ENCODE measurements around the gene C6orf120.

Gene C6orf120

DNA sequence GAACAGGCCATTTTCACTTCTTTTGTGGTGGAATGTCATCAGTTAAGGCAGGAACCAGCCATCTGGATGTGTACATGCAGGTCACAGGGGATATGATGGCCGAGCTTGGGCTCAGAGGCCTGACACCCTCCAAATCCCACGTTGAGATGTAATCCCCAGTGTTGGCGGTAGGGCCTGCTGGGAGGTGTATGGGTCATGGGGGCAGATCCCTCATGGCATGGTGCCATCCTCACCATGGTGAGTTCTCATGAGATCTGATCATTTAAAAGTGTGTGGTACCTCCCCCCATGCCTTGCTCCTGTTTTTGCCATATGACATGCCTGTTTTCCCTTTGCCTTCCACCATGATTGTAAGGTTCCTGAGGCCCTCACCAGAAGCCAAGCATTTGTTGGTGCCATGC lies 26.9 kb upstream of the C6orf120 start:
- no peak for DNase-seq (ENCODE audit: extremely low spot score)
- TF ChIP-seq, protein P1, sequence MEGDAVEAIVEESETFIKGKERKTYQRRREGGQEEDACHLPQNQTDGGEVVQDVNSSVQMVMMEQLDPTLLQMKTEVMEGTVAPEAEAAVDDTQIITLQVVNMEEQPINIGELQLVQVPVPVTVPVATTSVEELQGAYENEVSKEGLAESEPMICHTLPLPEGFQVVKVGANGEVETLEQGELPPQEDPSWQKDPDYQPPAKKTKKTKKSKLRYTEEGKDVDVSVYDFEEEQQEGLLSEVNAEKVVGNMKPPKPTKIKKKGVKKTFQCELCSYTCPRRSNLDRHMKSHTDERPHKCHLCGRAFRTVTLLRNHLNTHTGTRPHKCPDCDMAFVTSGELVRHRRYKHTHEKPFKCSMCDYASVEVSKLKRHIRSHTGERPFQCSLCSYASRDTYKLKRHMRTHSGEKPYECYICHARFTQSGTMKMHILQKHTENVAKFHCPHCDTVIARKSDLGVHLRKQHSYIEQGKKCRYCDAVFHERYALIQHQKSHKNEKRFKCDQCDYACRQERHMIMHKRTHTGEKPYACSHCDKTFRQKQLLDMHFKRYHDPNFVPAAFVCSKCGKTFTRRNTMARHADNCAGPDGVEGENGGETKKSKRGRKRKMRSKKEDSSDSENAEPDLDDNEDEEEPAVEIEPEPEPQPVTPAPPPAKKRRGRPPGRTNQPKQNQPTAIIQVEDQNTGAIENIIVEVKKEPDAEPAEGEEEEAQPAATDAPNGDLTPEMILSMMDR (IDR thresholded peaks at IDR 0.05; ENCODE audit: control extremely low read depth, extremely low read depth, low read depth, missing control alignments): no peak
- ChIA-PET POLR2A (no interaction called here), CTCF (interaction anchor here (1.3 kb wide), 1 partner anchor 14 kb away, joined by 3 read pairs; no protein-coding TSS in a partner anchor)

DNA sequence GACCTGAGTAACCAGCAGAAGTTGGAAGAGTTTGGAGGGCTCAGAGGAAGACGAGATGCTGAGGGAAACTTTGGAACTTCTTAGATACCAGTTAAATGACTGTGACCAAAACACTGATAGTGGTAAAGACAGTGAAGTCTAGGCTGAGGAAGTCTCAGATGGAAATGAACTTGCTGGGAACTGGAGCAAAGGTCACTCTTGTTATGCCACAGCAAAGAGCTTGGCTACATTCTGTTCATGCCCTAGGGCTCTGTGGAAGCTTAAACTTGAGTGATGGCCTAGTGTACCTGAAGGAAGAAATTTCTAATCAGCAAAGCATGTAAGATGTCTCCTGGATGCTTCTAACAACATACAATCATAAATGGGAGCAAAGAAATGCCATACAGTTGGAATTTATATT lies 24.8 kb upstream of the C6orf120 start:
- TF ChIP-seq, protein P1 (IDR thresholded peaks at IDR 0.05; ENCODE audit: control extremely low read depth, extremely low read depth, low read depth, missing control alignments): no peak
- ChIA-PET POLR2A (no interaction called here), CTCF (interaction anchor here (1.3 kb wide), 1 partner anchor 41 kb away, joined by 3 read pairs; no protein-coding TSS in a partner anchor)
- no peak for DNase-seq (ENCODE audit: extremely low spot score)

DNA sequence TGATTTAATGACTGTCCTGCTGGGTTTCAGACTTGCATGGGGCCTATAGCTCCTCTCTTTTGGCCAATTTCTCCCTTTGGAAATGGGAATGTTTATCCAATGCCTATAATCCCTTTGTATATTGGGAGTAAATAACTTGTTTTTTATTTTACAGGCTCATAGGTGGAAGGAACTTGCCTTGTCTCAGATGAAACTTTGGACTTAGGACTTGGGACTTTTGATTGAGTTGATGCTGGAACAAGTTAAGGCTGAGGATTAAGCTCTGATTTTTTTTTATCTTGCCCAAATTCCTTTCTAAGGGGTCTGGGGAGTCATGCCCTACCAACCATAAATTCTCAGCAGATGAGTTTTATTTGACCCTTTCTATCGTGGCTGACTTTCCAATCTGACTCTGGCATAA lies 23.6 kb upstream of the C6orf120 start:
- CTCF ChIA-PET: interaction anchor here (0.9 to 1.3 kb wide), 2 partner anchors 14 to 42 kb away, joined by 3 read pairs; no protein-coding TSS in a partner anchor
- POLR2A ChIA-PET: interaction anchor here (0.8 kb wide), 1 partner anchor 23 kb away, joined by 3 read pairs; the partner anchor contains the start of genes C6orf120 and WDR27
- DNase-seq (ENCODE audit: extremely low spot score): no peak
- TF ChIP-seq, protein P1 (IDR thresholded peaks at IDR 0.05; ENCODE audit: control extremely low read depth, extremely low read depth, low read depth, missing control alignments): no peak

DNA sequence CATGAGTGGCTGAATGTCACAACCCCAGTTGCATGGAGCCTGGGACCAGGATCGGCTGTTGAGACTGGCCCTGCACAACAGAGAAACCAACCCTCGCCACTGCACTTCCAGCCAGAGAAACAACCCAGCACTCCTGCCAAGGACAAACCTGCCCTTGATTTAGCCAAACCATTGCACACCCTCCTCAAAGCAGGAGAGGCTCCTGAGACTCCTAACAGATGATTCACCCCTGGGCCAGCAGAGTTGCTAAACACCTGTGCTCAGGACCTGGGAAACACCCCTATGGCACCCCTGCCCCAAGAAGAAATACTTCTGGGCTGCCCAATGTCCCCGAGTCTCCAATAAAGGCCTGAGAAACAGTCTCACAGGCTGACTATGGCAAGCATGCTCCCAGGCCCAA lies 17.9 kb upstream of the C6orf120 start:
- CTCF ChIA-PET: interaction anchor here (1.2 kb wide), 1 partner anchor 9 kb away, joined by 3 read pairs; no protein-coding TSS in a partner anchor
- POLR2A ChIA-PET: no interaction called here
- DNase-seq (ENCODE audit: extremely low spot score): no peak
- TF ChIP-seq, protein P1 (IDR thresholded peaks at IDR 0.05; ENCODE audit: control extremely low read depth, extremely low read depth, low read depth, missing control alignments): no peak

DNA sequence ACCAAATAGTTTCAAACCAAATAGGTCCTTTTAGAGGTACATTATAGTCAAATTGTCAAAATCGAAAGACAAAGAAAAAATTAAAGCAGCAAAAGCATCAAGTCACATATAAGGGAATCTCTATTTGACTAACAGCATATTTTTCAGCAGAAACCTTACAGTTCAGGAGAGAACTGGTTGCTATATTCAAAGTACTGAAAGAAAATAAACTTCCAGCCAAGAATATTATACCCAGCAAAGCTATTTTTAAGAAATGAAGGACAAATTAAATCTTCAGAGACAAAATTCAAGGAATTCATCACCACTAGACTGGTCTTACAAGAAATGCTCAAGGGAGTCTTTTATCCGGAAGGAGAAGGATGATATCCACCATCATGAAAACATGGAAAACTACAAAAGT lies 16.1 kb upstream of the C6orf120 start:
- ChIA-PET CTCF (no interaction called here), POLR2A (no interaction called here)
- TF ChIP-seq, protein P1 (IDR thresholded peaks at IDR 0.05; ENCODE audit: control extremely low read depth, extremely low read depth, low read depth, missing control alignments): no peak
- DNase-seq (ENCODE audit: extremely low spot score): no peak

DNA sequence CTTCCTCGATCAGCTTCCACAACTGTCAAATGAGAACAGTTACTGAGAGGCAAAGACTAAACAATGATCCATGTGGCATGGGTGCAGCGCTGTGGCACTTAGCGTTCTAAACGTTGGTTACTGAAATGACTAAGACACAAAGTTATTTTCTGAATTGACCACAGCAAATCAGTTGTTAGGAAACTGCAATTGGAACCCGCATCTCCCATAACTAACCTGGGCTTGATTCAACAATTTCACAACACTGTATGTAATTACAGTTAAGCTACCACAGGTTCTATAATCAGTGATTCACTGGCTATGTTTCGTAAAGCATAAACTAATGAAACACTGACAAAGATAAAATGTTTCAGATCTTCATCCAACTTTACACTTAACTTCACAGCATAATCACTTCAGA lies 12.6 kb upstream of the C6orf120 start:
- TF ChIP-seq, protein P1 (IDR thresholded peaks at IDR 0.05; ENCODE audit: control extremely low read depth, extremely low read depth, low read depth, missing control alignments): no peak
- DNase-seq (ENCODE audit: extremely low spot score): no peak
- ChIA-PET CTCF (no interaction called here), POLR2A (no interaction called here)

DNA sequence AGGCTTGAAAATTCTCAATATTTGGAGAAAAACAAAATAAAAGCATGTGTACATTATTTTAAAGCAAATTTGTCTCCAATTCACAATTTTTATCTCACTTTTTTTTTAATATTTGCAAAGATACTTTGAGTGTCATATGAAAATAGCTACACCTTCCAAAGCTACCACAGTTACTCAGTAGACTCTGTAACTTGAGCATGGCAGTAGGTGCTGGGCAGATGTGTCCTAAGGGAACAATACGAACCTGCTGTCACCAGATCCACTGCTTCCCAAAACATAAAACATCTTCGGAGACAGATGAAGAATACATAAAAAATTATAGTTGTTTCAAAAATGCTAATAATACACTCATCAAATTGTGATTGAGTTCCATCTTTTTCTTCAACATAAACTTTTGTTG lies 10.7 kb upstream of the C6orf120 start:
- TF ChIP-seq, protein P1 (IDR thresholded peaks at IDR 0.05; ENCODE audit: control extremely low read depth, extremely low read depth, low read depth, missing control alignments): no peak
- ChIA-PET POLR2A (no interaction called here), CTCF (no interaction called here)
- DNase-seq (ENCODE audit: extremely low spot score): no peak
